Hepatocyte (in vitro differentiated cells): ENCODE measurements around the gene ARHGAP20. TPM values are rescaled to one million over a fixed set of nuclear protein-coding genes. Genes with fewer than 3 reads are reported as not detected.

Experiments used
- DNase-seq: peaks from one replicate; pipeline ENCODE4 v3.0.0-alpha.2; 2016; ENCODE audit warnings: low spot score
- H2AFZ ChIP-seq: fragments of 200-600 bp; sonication (generic); 2 replicates; pipeline ENCODE4 v1.6.0; 2016; ENCODE audit warnings: antibody characterized with exemption, mild to moderate bottlenecking
- H3K27ac ChIP-seq: fragments of 200-600 bp; sonication (generic); 2 replicates; pipeline ENCODE4 v1.5.1; 2016; ENCODE audit warnings: mild to moderate bottlenecking
- H3K27me3 ChIP-seq: fragments of 200-600 bp; sonication (generic); 2 replicates; pipeline ENCODE4 v1.6.1; 2016
- H3K36me3 ChIP-seq: fragments of 200-600 bp; sonication (generic); replicated peaks from 2 replicates; pipeline ENCODE4 v1.5.1; 2016; ENCODE audit warnings: low read depth; ENCODE audit not compliant: insufficient read depth
- H3K4me1 ChIP-seq: fragments of 200-600 bp; sonication (generic); 2 replicates; pipeline ENCODE4 v1.5.1; 2016; ENCODE audit warnings: mild to moderate bottlenecking, moderate library complexity; ENCODE audit not compliant: insufficient read depth
- H3K4me2 ChIP-seq: fragments of 200-600 bp; sonication (generic); 2 replicates; pipeline ENCODE4 v1.6.0; 2016
- H3K4me3 ChIP-seq: fragments of 200-600 bp; sonication (generic); 2 replicates; pipeline ENCODE4 v1.5.1; 2016; ENCODE audit warnings: mild to moderate bottlenecking
- H3K79me2 ChIP-seq: fragments of 200-600 bp; sonication (generic); 2 replicates; pipeline ENCODE4 v1.6.0; 2017; ENCODE audit warnings: mild to moderate bottlenecking
- H3K9me2 ChIP-seq: fragments of 200-600 bp; sonication (generic); replicated peaks from 2 replicates; pipeline ENCODE4 v1.6.0; 2017; ENCODE audit warnings: mild to moderate bottlenecking; ENCODE audit not compliant: insufficient read depth
- H3K9me3 ChIP-seq: fragments of 200-600 bp; sonication (generic); 2 replicates; pipeline ENCODE4 v1.5.1; 2016; ENCODE audit warnings: low read depth, mild to moderate bottlenecking
- H4K20me1 ChIP-seq: fragments of 200-600 bp; sonication (generic); 2 replicates; pipeline ENCODE4 v1.6.0; 2016; ENCODE audit warnings: mild to moderate bottlenecking; ENCODE audit not compliant: insufficient read depth, poor library complexity, severe bottlenecking
- CTCF ChIP-seq: fragments of 200-600 bp; sonication (generic); IDR thresholded peaks from 2 replicates; pipeline ENCODE4 v1.5.1; 2016; ENCODE audit warnings: antibody characterized with exemption, mild to moderate bottlenecking; ENCODE audit not compliant: poor library complexity
- EZH2 ChIP-seq: fragments of 200-600 bp; sonication (generic); IDR thresholded peaks from 2 replicates; pipeline ENCODE4 v1.6.1; 2016; ENCODE audit warnings: antibody characterized with exemption, mild to moderate bottlenecking, borderline replicate concordance
- EZH2phosphoT487 ChIP-seq: fragments of 200-600 bp; sonication (generic); IDR thresholded peaks from one replicate; pipeline ENCODE4 v1.6.1; 2018; ENCODE audit warnings: antibody characterized with exemption, mild to moderate bottlenecking, low read depth, moderate library complexity; ENCODE audit not compliant: unreplicated experiment, severe bottlenecking
- WGBS: methylation state at CpG from one replicate; pipeline ENCODE4 v1.1.6; 2016; ENCODE audit warnings: low lambda C conversion rate; ENCODE audit errors: missing lambda C conversion rate; 5-methylcytosine and 5-hydroxymethylcytosine counted together
- polyA plus RNA-seq: library from polyadenylated mRNA; unstranded; fragments of >200 nt; fragmentation: Nextera tagmentation; extraction: Ambion mirVana; gene quantifications from 2 replicates; pipeline ENCODE4 v1.2.1, GENCODE V29; 2016
- total RNA-seq: library from RNA; depleted of rRNA; stranded (reverse); fragments of >200 nt; gene quantifications from 2 replicates; pipeline ENCODE4 v1.2.3, GENCODE V29; 2014

ARHGAP20 gene
- total and polyA plus RNA-seq, 2 experiments from 2014 or later = 0.79 to 2.6 TPM

GRCh38 chr11:110587129-110587528 is 125.1 kb downstream of the ARHGAP20 start:
- Histone ChIP-seq H3K79me2 (no peaks in the 10 kb centered on the region), H3K36me3 (no peaks in the 10 kb centered on the region), H3K4me1 (peaks cover 12% of the 10 kb centered on the region), H3K27me3 (no peaks in the 10 kb centered on the region), H3K27ac (no peak overlapping the region), H3K9me3 (no peaks in the 10 kb centered on the region), H2AFZ (no peak overlapping the region), H3K9me2 (no peaks in the 10 kb centered on the region), H3K4me2 (no peak overlapping the region), H4K20me1 (no peaks in the 10 kb centered on the region), H3K4me3 (no peak overlapping the region)
- WGBS = 88% methylated on average over 1 of the region's 1 CpG
- TF ChIP-seq EZH2 = no peak
- TF ChIP-seq EZH2phosphoT487 = no peak
- no peak for TF ChIP-seq CTCF
- DNase-seq = no peak

- WGBS = 92% methylated on average over 1 of the region's 1 CpG
- no peak overlapping the region for H3K4me3 ChIP-seq
- H2AFZ ChIP-seq = no peak overlapping the region
- DNase-seq = no peak
- H3K9me2 ChIP-seq = no peaks in the 10 kb centered on the region
- no peaks in the 10 kb centered on the region for H3K27me3 ChIP-seq
- no peaks in the 10 kb centered on the region for H3K79me2 ChIP-seq
- TF ChIP-seq EZH2phosphoT487 = no peak
- TF ChIP-seq CTCF = no peak
- no peak for TF ChIP-seq EZH2
- no peak overlapping the region for H3K4me2 ChIP-seq
- H3K4me1 ChIP-seq = peaks cover 15% of the 10 kb centered on the region
- H3K36me3 ChIP-seq = no peaks in the 10 kb centered on the region
- H3K9me3 ChIP-seq = no peaks in the 10 kb centered on the region
- H4K20me1 ChIP-seq = no peaks in the 10 kb centered on the region
- H3K27ac ChIP-seq = no peak overlapping the region
Observed at GRCh38 chr11:110584150-110584549, 128.1 kb downstream of the ARHGAP20 start.

- H3K4me3 ChIP-seq = no peak overlapping the region
- H3K9me2 ChIP-seq = no peaks in the 10 kb centered on the region
- H3K4me1 ChIP-seq = peaks cover 15% of the 10 kb centered on the region
- peak; percentile 11 for DNase-seq
- no peaks in the 10 kb centered on the region for H4K20me1 ChIP-seq
- H3K79me2 ChIP-seq = no peaks in the 10 kb centered on the region
- WGBS = 62% methylated on average over 2 of the region's 2 CpGs
- H3K4me2 ChIP-seq = peak overlapping the region; percentile 37
- no peak overlapping the region for H2AFZ ChIP-seq
- no peaks in the 10 kb centered on the region for H3K36me3 ChIP-seq
- peak overlapping the region; percentile 33 for H3K27ac ChIP-seq
- H3K9me3 ChIP-seq = no peaks in the 10 kb centered on the region
- H3K27me3 ChIP-seq = no peaks in the 10 kb centered on the region
- TF ChIP-seq EZH2phosphoT487 (no peak), CTCF (no peak), EZH2 (no peak)
Observed at GRCh38 chr11:110582728-110583432, 129.4 kb downstream of the ARHGAP20 start.
